HG03066 (cell line): Measurements from ENCODE around the gene LCN1.

ENCODE experiments used
- ATAC-seq: cut with Tn5 transposase; IDR thresholded peaks from one replicate; pipeline ENCODE4 v1.9.1; 2021; ENCODE audit warnings: low read depth; ENCODE audit not compliant: unreplicated experiment

LCN1 gene

GRCh38 chr9:135520916-135521607, at the start of gene LCN1:
LCN1 (plus strand) TSS chr9:135521440; CDS start chr9:135521498, 58 bp downstream.
- no peak for ATAC-seq

GRCh38 chr9:135471791-135472640, 49.2 kb upstream of the LCN1 start:
- ATAC-seq, result no peak

GRCh38 chr9:135473972-135474543, 47.2 kb upstream of the LCN1 start:
- no peak for ATAC-seq

GRCh38 chr9:135474915-135475314, 46.3 kb upstream of the LCN1 start:
- ATAC-seq, result no peak

- no peak for ATAC-seq
These were observed 44.5 kb upstream of the LCN1 start for GRCh38 chr9:135476561-135477355.

- no peak for ATAC-seq
These were observed 43.0 kb upstream of the LCN1 start for GRCh38 chr9:135478191-135478590.

GRCh38 chr9:135478829-135479468, 42.3 kb upstream of the LCN1 start:
- ATAC-seq, result no peak

GRCh38 chr9:135479469-135480052, 41.7 kb upstream of the LCN1 start, which contains the start of gene PPP1R26:
PPP1R26 (plus strand) TSS chr9:135479782; CDS start chr9:135484511, 4,729 bp downstream.
- no peak for ATAC-seq

GRCh38 chr9:135480071-135480939, 40.9 kb upstream of the LCN1 start:
- no peak for ATAC-seq

- no peak for ATAC-seq
These were observed 40.3 kb upstream of the LCN1 start for GRCh38 chr9:135480940-135481310.

GRCh38 chr9:135482015-135482754, 39.1 kb upstream of the LCN1 start:
- no peak for ATAC-seq

- no peak for ATAC-seq
These were observed 36.6 kb upstream of the LCN1 start for GRCh38 chr9:135484460-135485277.

- ATAC-seq, result no peak
These were observed 35.9 kb upstream of the LCN1 start for GRCh38 chr9:135485385-135485784.

- no peak for ATAC-seq
These were observed 35.4 kb upstream of the LCN1 start for GRCh38 chr9:135485832-135486231.

- no peak for ATAC-seq
These were observed 34.8 kb upstream of the LCN1 start for GRCh38 chr9:135486267-135487065.

GRCh38 chr9:135487281-135488012, 33.8 kb upstream of the LCN1 start:
- ATAC-seq, result no peak
